Left ventricle myocardium inferior (tissue), 1 donor: ENCODE measurements around the gene DCAF7. TPM values are rescaled to one million over a fixed set of nuclear protein-coding genes. Genes with fewer than 3 reads are reported as not detected.

ENCODE experiments used
- DNase-seq: peaks from one replicate; pipeline ENCODE4 v3.0.0-alpha.2; 2020
- H3K27ac ChIP-seq: fragments of 200-600 bp; replicated peaks from 2 replicates; pipeline ENCODE4 v1.8.0; 2021
- H3K27me3 ChIP-seq: fragments of 200-600 bp; 2 replicates; pipeline ENCODE4 v1.8.0; 2021; ENCODE audit warnings: low read depth
- H3K36me3 ChIP-seq: fragments of 200-600 bp; 2 replicates; pipeline ENCODE4 v1.8.0; 2021
- H3K4me1 ChIP-seq: fragments of 200-600 bp; 2 replicates; pipeline ENCODE4 v1.8.0; 2021
- H3K4me3 ChIP-seq: fragments of 200-600 bp; 2 replicates; pipeline ENCODE4 v1.8.0; 2021; ENCODE audit warnings: mild to moderate bottlenecking, moderate library complexity
- H3K9me3 ChIP-seq: fragments of 200-600 bp; replicated peaks from 2 replicates; pipeline ENCODE4 v1.8.0; 2021
- intact Hi-C: fragments of 100-400 bp; cut with micrococcal nuclease; formaldehyde crosslinking; loops from one replicate; pipeline ENCODE4 v1.11.0; 2022
- total RNA-seq: library from RNA; stranded (reverse); fragmentation: NEBNext Ultra II Directional; extraction: Animal tissue kit (Norgen Biotek cat#: 25700); gene quantifications from one replicate; pipeline ENCODE4 v1.2.1, GENCODE V29; 2021
- TF ChIP-seq, protein P1 (sequence below): fragments of 200-600 bp; IDR thresholded peaks from 2 replicates; pipeline ENCODE4 v1.8.0; 2021; ENCODE audit warnings: antibody characterized with exemption, mild to moderate bottlenecking, borderline replicate concordance
- donor health status: DM: no; HTN: yes; CAD: no; lungs with severe emphysema.

Gene DCAF7
- total RNA-seq, 1 donor from 2014 or later, result 45.7 TPM

GRCh38 chr17:63640038-63640437 lies 89.8 kb downstream of the DCAF7 start:
- peaks cover 32% of the 10 kb centered on the region for H3K36me3 ChIP-seq

DNA sequence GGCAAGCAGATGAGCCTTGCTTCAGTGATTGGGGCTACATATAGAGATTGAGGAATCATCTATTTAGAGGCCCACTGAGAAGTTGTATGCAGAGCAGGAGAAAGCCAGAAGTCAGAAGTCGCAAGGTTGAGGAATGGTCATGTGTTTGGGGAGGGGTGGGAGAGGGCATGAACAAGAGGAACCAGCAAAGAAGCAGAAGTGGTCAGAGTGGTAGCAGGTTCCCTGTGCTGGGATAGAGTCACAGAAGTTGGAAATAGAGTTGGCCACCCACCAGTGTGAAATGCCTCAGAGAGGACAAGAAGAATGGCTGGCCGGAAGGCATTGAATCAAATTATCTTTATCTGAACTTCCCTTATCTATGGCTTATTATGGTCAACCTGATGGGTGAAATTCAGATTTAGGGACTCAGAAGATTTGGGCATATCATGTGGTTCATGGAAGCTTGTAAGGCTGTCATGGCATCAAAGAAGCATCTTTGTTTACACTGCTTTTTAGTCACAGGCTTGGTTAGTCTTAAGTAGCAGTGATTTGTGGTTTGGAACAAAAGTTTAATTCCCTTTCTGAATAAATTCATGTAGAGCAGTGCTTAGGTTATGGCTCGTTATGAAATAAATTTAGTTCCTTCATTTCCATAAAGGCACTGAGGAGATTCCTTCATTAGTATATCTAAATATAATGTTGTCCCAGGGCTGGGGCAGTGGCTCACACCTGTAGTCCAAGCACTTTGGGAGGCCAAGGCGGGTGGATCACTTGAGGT lies 91.6 kb downstream of the DCAF7 start:
- Histone ChIP-seq H3K4me1 (peaks cover 40% of the 10 kb centered on the region), H3K27ac (no peak overlapping the region), H3K4me3 (no peak overlapping the region), H3K27me3 (no peaks in the 10 kb centered on the region), H3K36me3 (peaks cover 31% of the 10 kb centered on the region), H3K9me3 (no peaks in the 10 kb centered on the region)
- DNase-seq, result no peak
- intact Hi-C loops, result no loop called here
- TF ChIP-seq, protein P1, sequence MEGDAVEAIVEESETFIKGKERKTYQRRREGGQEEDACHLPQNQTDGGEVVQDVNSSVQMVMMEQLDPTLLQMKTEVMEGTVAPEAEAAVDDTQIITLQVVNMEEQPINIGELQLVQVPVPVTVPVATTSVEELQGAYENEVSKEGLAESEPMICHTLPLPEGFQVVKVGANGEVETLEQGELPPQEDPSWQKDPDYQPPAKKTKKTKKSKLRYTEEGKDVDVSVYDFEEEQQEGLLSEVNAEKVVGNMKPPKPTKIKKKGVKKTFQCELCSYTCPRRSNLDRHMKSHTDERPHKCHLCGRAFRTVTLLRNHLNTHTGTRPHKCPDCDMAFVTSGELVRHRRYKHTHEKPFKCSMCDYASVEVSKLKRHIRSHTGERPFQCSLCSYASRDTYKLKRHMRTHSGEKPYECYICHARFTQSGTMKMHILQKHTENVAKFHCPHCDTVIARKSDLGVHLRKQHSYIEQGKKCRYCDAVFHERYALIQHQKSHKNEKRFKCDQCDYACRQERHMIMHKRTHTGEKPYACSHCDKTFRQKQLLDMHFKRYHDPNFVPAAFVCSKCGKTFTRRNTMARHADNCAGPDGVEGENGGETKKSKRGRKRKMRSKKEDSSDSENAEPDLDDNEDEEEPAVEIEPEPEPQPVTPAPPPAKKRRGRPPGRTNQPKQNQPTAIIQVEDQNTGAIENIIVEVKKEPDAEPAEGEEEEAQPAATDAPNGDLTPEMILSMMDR, result no peak

More at GRCh38 chr17:63640038-63640437, 89.8 kb downstream of the DCAF7 start:
- Histone ChIP-seq H3K9me3 (no peaks in the 10 kb centered on the region), H3K4me1 (peaks cover 42% of the 10 kb centered on the region), H3K27me3 (no peaks in the 10 kb centered on the region), H3K27ac (no peak overlapping the region), H3K4me3 (no peak overlapping the region)
- TF ChIP-seq, protein P1, result no peak
- DNase-seq, result no peak
- intact Hi-C loops, result no loop called here

Other genes with a start within 250 kb of the DCAF7 start
- 9.0 TPM for gene CYB561, start 104.2 kb upstream of the DCAF7 start, total RNA-seq
- 6.2 TPM for gene ACE, start 73.4 kb upstream of the DCAF7 start, total RNA-seq
- gene KCNH6, start 27.1 kb upstream of the DCAF7 start, total RNA-seq, result not detected
- 44.7 TPM for gene TACO1, start 50.4 kb downstream of the DCAF7 start, total RNA-seq
- 41.3 TPM for gene MAP3K3, start 71.9 kb downstream of the DCAF7 start, total RNA-seq
- gene LIMD2, start 149.6 kb downstream of the DCAF7 start, total RNA-seq, result 2.7 TPM
- gene STRADA, start 191.3 kb downstream of the DCAF7 start, total RNA-seq, result 14.6 TPM
- gene CCDC47, start 223.1 kb downstream of the DCAF7 start, total RNA-seq, result 79.6 TPM
- 51.7 TPM for gene DDX42, start 223.7 kb downstream of the DCAF7 start, total RNA-seq